Panc1 (cell line): Measurements from ENCODE around the gene SUPT20H. TPM values are rescaled to one million over a fixed set of nuclear protein-coding genes. Genes with fewer than 3 reads are reported as not detected.

ENCODE experiments used
- ATAC-seq: fragments of 200-7000 bp; cut with Tn5 transposase; 2 replicates; pipeline ENCODE4 v1.9.1; 2020; ENCODE audit warnings: mild to moderate bottlenecking, moderate library complexity
- BruUV-seq: library from RNA; stranded (reverse); fragments of 400-500 nt; replicated peaks from 2 replicates; lab custom pipeline; 2021; lab: Mats Ljungman, UMichigan
- CTCF ChIA-PET: fragments of 300-600 bp; sonication (Branson Sonifier 250); formaldehyde crosslinking; loops from one replicate; lab custom pipeline; 2022; ENCODE audit warnings: antibody characterized with exemption; lab: Charles Lee
- POLR2A ChIA-PET: fragments of 300-600 bp; sonication (Branson Sonifier 250); formaldehyde crosslinking; loops from one replicate; lab custom pipeline; 2022; ENCODE audit warnings: antibody characterized with exemption; lab: Charles Lee
- DNase-seq: peaks from one replicate; pipeline ENCODE4 v3.0.0-alpha.2; 2010; ENCODE audit warnings: low read depth, low spot score
- H3K27ac ChIP-seq: 2 replicates; pipeline ENCODE4 v1.5.1; 2011; ENCODE audit warnings: mild to moderate bottlenecking, low read length, inconsistent platforms
- H3K27me3 ChIP-seq: fragments of 200-500 bp; sonication (Bioruptor generic); 2 replicates; pipeline ENCODE4 v1.6.0; 2014; ENCODE audit warnings: low read length, inconsistent platforms; ENCODE audit not compliant: control insufficient read depth, insufficient read depth
- H3K36me3 ChIP-seq: fragments of 200-500 bp; sonication (Bioruptor generic); 2 replicates; pipeline ENCODE4 v1.5.1; 2014; ENCODE audit warnings: inconsistent platforms, mild to moderate bottlenecking, low read length, moderate library complexity; ENCODE audit not compliant: control insufficient read depth, insufficient read depth
- H3K4me1 ChIP-seq: 2 replicates; pipeline ENCODE4 v1.5.1; 2011; ENCODE audit warnings: inconsistent platforms, mild to moderate bottlenecking, low read length, moderate library complexity; ENCODE audit not compliant: control insufficient read depth, insufficient read depth
- H3K4me3 ChIP-seq, 2 experiments: 2 replicates each; pipeline ENCODE4 v1.5.1; 2011 to 2012; ENCODE audit warnings: low read depth in 2 of 2, low read length in 2 of 2, mild to moderate bottlenecking in 2 of 2, inconsistent platforms in 1 of 2, moderate library complexity in 1 of 2
- H3K9me3 ChIP-seq: fragments of 200-500 bp; sonication (Bioruptor generic); 2 replicates; pipeline ENCODE4 v1.5.1; 2014; ENCODE audit warnings: low read depth, mild to moderate bottlenecking, inconsistent platforms, low read length, moderate library complexity; ENCODE audit not compliant: control insufficient read depth, insufficient read depth
- CTCF ChIP-seq: fragments of 450-650 bp; IDR thresholded peaks from 2 replicates; pipeline ENCODE4 v1.5.1; 2017; ENCODE audit warnings: mild to moderate bottlenecking
- POLR2AphosphoS5 ChIP-seq: IDR thresholded peaks from 2 replicates; pipeline ENCODE4 v1.6.1; 2012; ENCODE audit warnings: mild to moderate bottlenecking, low read depth, low read length, moderate library complexity
- REST ChIP-seq, 2 experiments: IDR thresholded peaks; 2 replicates each; pipeline ENCODE4 v1.6.1; 2011 to 2012; ENCODE audit warnings: low read depth in 2 of 2, control low read depth in 1 of 2, low read length in 1 of 2, mild to moderate bottlenecking in 1 of 2, moderate library complexity in 1 of 2; ENCODE audit not compliant: insufficient read depth in 1 of 2
- SIN3A ChIP-seq: IDR thresholded peaks from 2 replicates; pipeline ENCODE4 v1.6.1; 2012; ENCODE audit warnings: low read depth, mild to moderate bottlenecking, low read length, moderate library complexity, borderline replicate concordance; ENCODE audit not compliant: insufficient read depth
- TCF7L2 ChIP-seq: IDR thresholded peaks from 2 replicates; pipeline ENCODE4 v1.6.1; 2011; ENCODE audit warnings: mild to moderate bottlenecking, low read depth, low read length, inconsistent platforms
- in situ Hi-C: cut with HindIII; loops from 2 replicates; pipeline ENCODE4 v1.10.0; 2016; ENCODE audit warnings: low sequenced_read_pairs, low pct_unique_long_range_greater_than_20kb
- intact Hi-C: fragments of 100-400 bp; cut with micrococcal nuclease; formaldehyde crosslinking; loops from one replicate; pipeline ENCODE4 v1.10.0; 2022; ENCODE audit not compliant: unreplicated experiment
- total RNA-seq: library from RNA; stranded (reverse); gene quantifications from one replicate; pipeline ENCODE4 v1.2.1, GENCODE V29; 2021; ENCODE audit not compliant: unreplicated experiment

The SUPT20H gene
- total RNA-seq, 1 experiment from 2014 or later = 32.9 TPM

GRCh38 chr13:37085606-37086005, 26.1 kb upstream of the SUPT20H start:
- in situ Hi-C loops = no loop called here

GRCh38 chr13:37076818-37077217, 17.3 kb upstream of the SUPT20H start:
- H3K36me3 ChIP-seq = no peaks in the 10 kb centered on the region
- DNase-seq (no peak), ATAC-seq (no peak)
- no peaks in the 10 kb centered on the region for H3K4me1 ChIP-seq
- BruUV-seq = no TSS peak
- ChIA-PET CTCF (no interaction called here), POLR2A (no interaction called here)
- intact Hi-C loops = loop anchor here (10.0 kb wide), 1 partner anchor 1508 kb away; no protein-coding TSS in a partner anchor
- in situ Hi-C loops = no loop called here
- no peaks in the 10 kb centered on the region for H3K27me3 ChIP-seq
- H3K27ac ChIP-seq = no peak overlapping the region
- TF ChIP-seq SIN3A = no peak
- TF ChIP-seq TCF7L2 = no peak
- TF ChIP-seq REST (IDR thresholded peaks at IDR 0.05; ENCODE audit: insufficient read depth in 1 of 2, low read depth in 2 of 2, low read length in 1 of 2) = no peak
- TF ChIP-seq CTCF = no peak
- no peak for TF ChIP-seq POLR2AphosphoS5
- H3K4me3 ChIP-seq = no peak overlapping the region
- H3K9me3 ChIP-seq = no peaks in the 10 kb centered on the region

More at GRCh38 chr13:37085606-37086005, 26.1 kb upstream of the SUPT20H start:
- H3K4me3 ChIP-seq = no peak overlapping the region
- POLR2A ChIA-PET = no interaction called here
- H3K36me3 ChIP-seq = no peaks in the 10 kb centered on the region
- TF ChIP-seq POLR2AphosphoS5 (no peak), TCF7L2 (no peak), REST (IDR thresholded peaks at IDR 0.05; ENCODE audit: insufficient read depth in 1 of 2, low read depth in 2 of 2, low read length in 1 of 2) (no peak), CTCF (no peak), SIN3A (no peak)
- CTCF ChIA-PET = interaction anchor here (0.6 kb wide), 1 partner anchor 18 kb away, joined by 3 read pairs; no protein-coding TSS in a partner anchor
- DNase-seq (no peak), ATAC-seq (no peak)
- intact Hi-C loops = no loop called here
- no TSS peak for BruUV-seq
- H3K4me1 ChIP-seq = no peaks in the 10 kb centered on the region
- no peaks in the 10 kb centered on the region for H3K27me3 ChIP-seq
- H3K27ac ChIP-seq = no peak overlapping the region
- H3K9me3 ChIP-seq = no peaks in the 10 kb centered on the region
